Osteoblast (primary cell): ENCODE measurements around the gene RSPO1. TPM values are rescaled to one million over a fixed set of nuclear protein-coding genes. Genes with fewer than 3 reads are reported as not detected.
"Not testable (repeated sequence)": the region's sequence is repeated elsewhere in the genome, so short reads cannot be mapped to it uniquely, and the experiment has no call there.

Experiments
- DNase-seq: peaks from one replicate; pipeline ENCODE4 v3.0.0; 2011; ENCODE audit warnings: low spot score, mixed read lengths; ENCODE audit not compliant: insufficient read length; ENCODE audit errors: missing footprints
- H2AFZ ChIP-seq: 2 replicates; pipeline ENCODE4 v1.6.0; 2011; ENCODE audit warnings: mild to moderate bottlenecking, low read length
- H3K27ac ChIP-seq: 2 replicates; pipeline ENCODE4 v1.5.1; 2011; ENCODE audit warnings: mild to moderate bottlenecking, low read depth, low read length, moderate library complexity
- H3K27me3 ChIP-seq: 2 replicates; pipeline ENCODE4 v1.6.0; 2012; ENCODE audit warnings: mild to moderate bottlenecking, control low read depth, inconsistent platforms, low read length, moderate library complexity; ENCODE audit not compliant: insufficient read depth
- H3K36me3 ChIP-seq: 2 replicates; pipeline ENCODE4 v1.5.1; 2011; ENCODE audit warnings: mild to moderate bottlenecking, low read length, control low read depth, moderate library complexity; ENCODE audit not compliant: insufficient read depth
- H3K4me1 ChIP-seq: 2 replicates; pipeline ENCODE4 v1.5.1; 2011; ENCODE audit warnings: mild to moderate bottlenecking, low read length, control low read depth, moderate library complexity; ENCODE audit not compliant: insufficient read depth
- H3K4me2 ChIP-seq: 2 replicates; pipeline ENCODE4 v1.6.0; 2011; ENCODE audit warnings: mild to moderate bottlenecking, low read length; ENCODE audit not compliant: insufficient read depth
- H3K4me3 ChIP-seq: fragments of 200-600 bp; sonication (generic); 3 replicates; pipeline ENCODE4 v1.5.1; 2012; ENCODE audit warnings: mild to moderate bottlenecking, low read length, inconsistent platforms; ENCODE audit not compliant: insufficient read depth
- H3K79me2 ChIP-seq: 2 replicates; pipeline ENCODE4 v1.6.0; 2012; ENCODE audit warnings: mild to moderate bottlenecking, low read length, control low read depth, inconsistent platforms; ENCODE audit not compliant: insufficient read depth
- H3K9me3 ChIP-seq: 2 replicates; pipeline ENCODE4 v1.5.1; 2011; ENCODE audit warnings: low read depth, low read length, control low read depth
- H4K20me1 ChIP-seq: 2 replicates; pipeline ENCODE4 v1.6.0; 2012; ENCODE audit warnings: mild to moderate bottlenecking, low read length, control low read depth; ENCODE audit not compliant: insufficient read depth
- CTCF ChIP-seq: IDR thresholded peaks from 2 replicates; pipeline ENCODE4 v1.5.1; 2011; ENCODE audit warnings: mild to moderate bottlenecking, low read depth, low read length, moderate library complexity; ENCODE audit errors: extremely low read depth
- total RNA-seq: library from RNA; depleted of rRNA; stranded (reverse); fragments of >200 nt; gene quantifications from 2 replicates; pipeline ENCODE4 v1.2.3, GENCODE V29; 2012

RSPO1 gene, protein sequence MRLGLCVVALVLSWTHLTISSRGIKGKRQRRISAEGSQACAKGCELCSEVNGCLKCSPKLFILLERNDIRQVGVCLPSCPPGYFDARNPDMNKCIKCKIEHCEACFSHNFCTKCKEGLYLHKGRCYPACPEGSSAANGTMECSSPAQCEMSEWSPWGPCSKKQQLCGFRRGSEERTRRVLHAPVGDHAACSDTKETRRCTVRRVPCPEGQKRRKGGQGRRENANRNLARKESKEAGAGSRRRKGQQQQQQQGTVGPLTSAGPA
- 0.36 TPM in 1 of 2 replicates, not detected in the other for total RNA-seq

DNA sequence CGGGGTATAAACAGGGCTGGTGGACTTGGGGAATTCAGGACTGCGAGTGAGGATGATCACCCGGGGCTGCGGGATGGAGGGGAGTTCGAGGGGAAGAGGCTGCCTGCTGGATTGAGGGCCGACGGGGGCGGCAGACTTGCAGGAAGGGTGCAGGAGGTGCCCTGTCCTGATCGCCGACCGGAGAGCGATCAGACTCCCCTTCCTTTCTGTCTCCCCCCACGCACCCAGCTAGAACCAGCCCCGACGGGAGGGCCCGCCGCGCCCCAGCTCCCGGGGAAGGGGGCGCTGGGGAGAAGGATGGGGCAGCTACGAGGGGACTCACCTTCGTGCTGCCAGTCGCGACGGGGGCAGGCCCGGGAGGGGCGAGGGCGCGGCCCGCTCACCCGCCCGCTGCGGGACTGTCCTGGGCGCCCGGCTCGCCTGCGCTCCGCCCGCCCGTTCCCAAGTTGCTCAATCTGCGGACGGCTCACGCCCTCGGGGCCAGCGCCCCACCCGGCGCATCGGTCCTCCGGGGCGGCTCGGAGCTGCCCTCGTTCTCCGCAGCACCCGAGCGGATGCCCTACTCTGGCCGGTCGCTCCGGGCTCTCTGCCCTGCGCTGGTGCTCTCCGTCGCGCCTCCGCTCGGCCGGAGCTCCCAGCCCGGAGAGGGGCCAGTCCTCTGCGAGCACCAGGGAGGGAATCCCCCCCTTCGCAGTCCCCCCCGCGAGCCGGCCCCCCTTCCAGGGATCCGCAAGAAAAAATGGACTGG, at the start of gene RSPO1:
Gene RSPO1, minus strand, starts transcription at position 649 of the 748 bp plus-strand sequence. CDS start 5,231 bp downstream, outside the sequence.
- no peak within 1 kb of the TSS for H3K4me3 ChIP-seq

GRCh38 chr1:37684182-37684581, 49.5 kb upstream of the RSPO1 start:
- H4K20me1 ChIP-seq, H3K27ac ChIP-seq, H3K4me1 ChIP-seq, H3K4me3 ChIP-seq, H2AFZ ChIP-seq, H3K27me3 ChIP-seq, DNase-seq, H3K9me3 ChIP-seq, H3K4me2 ChIP-seq: not testable (repeated sequence)
- Histone ChIP-seq H3K79me2 (peaks cover 15% of the 10 kb centered on the region), H3K36me3 (peaks cover 46% of the 10 kb centered on the region)

More for the DNA sequence above, at the start of gene RSPO1:
- no peaks in the 10 kb centered on the region for H4K20me1 ChIP-seq
- no peaks in the 10 kb centered on the region for H3K9me3 ChIP-seq
- DNase-seq: no peak
- no peak within 1 kb of the TSS for H2AFZ ChIP-seq
- H3K79me2 ChIP-seq: no peaks in the 10 kb centered on the region
- H3K4me1 ChIP-seq: no peaks in the 10 kb centered on the region
- no peak within 1 kb of the TSS for H3K4me2 ChIP-seq
- H3K27ac ChIP-seq: no peak within 1 kb of the TSS
- H3K27me3 ChIP-seq: peaks cover 64% of the 10 kb centered on the region
- H3K36me3 ChIP-seq: no peaks in the 10 kb centered on the region
- no peak for TF ChIP-seq CTCF

GRCh38 chr1:37682334-37682987, 47.8 kb upstream of the RSPO1 start:
- peak; percentile 84 for DNase-seq

DNA sequence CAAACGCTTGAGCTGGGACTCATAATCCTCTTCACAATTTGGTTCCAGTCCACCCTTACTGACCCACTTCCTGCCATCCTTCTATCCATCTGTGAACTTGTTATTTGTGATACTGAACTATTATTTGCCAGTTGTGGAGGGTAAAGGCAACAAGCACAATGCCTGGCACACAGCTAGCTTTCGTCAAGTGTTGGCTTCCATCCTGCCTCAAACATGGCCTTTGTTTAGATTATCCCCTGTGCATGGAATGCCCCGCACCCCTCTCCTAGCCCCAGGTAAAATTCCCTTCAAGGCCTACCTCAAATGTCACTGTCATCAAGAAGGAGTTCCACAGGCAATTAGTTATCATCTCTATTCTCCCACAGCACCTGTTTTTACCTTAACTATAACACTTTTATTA, 46.2 kb upstream of the RSPO1 start:
- peaks cover 31% of the 10 kb centered on the region for H3K36me3 ChIP-seq
- no peaks in the 10 kb centered on the region for H3K79me2 ChIP-seq
- H3K4me3 ChIP-seq: no peak overlapping the region
- no peaks in the 10 kb centered on the region for H3K9me3 ChIP-seq
- H3K27ac ChIP-seq: no peak overlapping the region
- no peak for TF ChIP-seq CTCF
- H3K4me2 ChIP-seq: no peak overlapping the region
- no peaks in the 10 kb centered on the region for H3K4me1 ChIP-seq
- H2AFZ ChIP-seq: no peak overlapping the region
- no peaks in the 10 kb centered on the region for H3K27me3 ChIP-seq
- DNase-seq: no peak
- peaks cover 3% of the 10 kb centered on the region for H4K20me1 ChIP-seq

More at GRCh38 chr1:37682334-37682987, 47.8 kb upstream of the RSPO1 start:
- Histone ChIP-seq H3K4me3 (no peak overlapping the region), H3K4me2 (no peak overlapping the region), H3K27ac (no peak overlapping the region), H3K4me1 (no peaks in the 10 kb centered on the region), H3K27me3 (no peaks in the 10 kb centered on the region), H4K20me1 (peaks cover 5% of the 10 kb centered on the region), H2AFZ (no peak overlapping the region), H3K36me3 (peaks cover 41% of the 10 kb centered on the region), H3K9me3 (no peaks in the 10 kb centered on the region), H3K79me2 (no peaks in the 10 kb centered on the region)
- peak; percentile 93 for TF ChIP-seq CTCF
